IMR-90 (cell line): ENCODE measurements around the gene SYCE3. TPM values are rescaled to one million over a fixed set of nuclear protein-coding genes. Genes with fewer than 3 reads are reported as not detected.

Experiments used
- ATAC-seq: fragments of 200-7000 bp; cut with Tn5 transposase; 2 replicates; pipeline ENCODE4 v1.9.1; 2020; ENCODE audit warnings: low read depth, mild to moderate bottlenecking, moderate library complexity
- BruUV-seq: library from RNA; stranded (reverse); fragments of 400-500 nt; replicated peaks from 2 replicates; lab custom pipeline; 2021; lab: Mats Ljungman, UMichigan
- CTCF ChIA-PET: fragments of 300-600 bp; formaldehyde crosslinking; extraction: SDS; loops from one replicate; lab custom pipeline; 2021; ENCODE audit warnings: antibody characterized with exemption; lab: Yijun Ruan, JAX
- POLR2A ChIA-PET: fragments of 300-600 bp; sonication (Branson Sonifier 250); formaldehyde crosslinking; loops from one replicate; lab custom pipeline; 2022; ENCODE audit warnings: antibody characterized with exemption; ENCODE audit not compliant: unreplicated experiment; lab: Charles Lee
- DNase-seq: peaks from one replicate; pipeline ENCODE4 v3.0.0; 2013
- H2AFZ ChIP-seq: replicated peaks from 2 replicates; pipeline ENCODE3; 2013; ENCODE audit warnings: low read length, mild to moderate bottlenecking; ENCODE audit not compliant: poor library complexity
- H2AK5ac ChIP-seq: 2 replicates; pipeline ENCODE4 v1.6.1; 2013; ENCODE audit warnings: low read depth, low read length, inconsistent platforms
- H2AK9ac ChIP-seq: replicated peaks from 2 replicates; pipeline ENCODE3; 2013; ENCODE audit warnings: mild to moderate bottlenecking, low read depth, low read length, moderate library complexity; ENCODE audit not compliant: poor library complexity
- H2BK120ac ChIP-seq: 2 replicates; pipeline ENCODE4 v1.6.1; 2013; ENCODE audit warnings: low read depth, low read length, inconsistent platforms
- H2BK15ac ChIP-seq: 3 replicates; pipeline ENCODE4 v1.6.1; 2013; ENCODE audit warnings: low read depth, low read length, inconsistent platforms
- H2BK20ac ChIP-seq: 2 replicates; pipeline ENCODE4 v1.6.1; 2013; ENCODE audit warnings: low read depth, mild to moderate bottlenecking, inconsistent platforms, low read length, moderate library complexity
- H2BK5ac ChIP-seq: 2 replicates; pipeline ENCODE4 v1.6.1; 2013; ENCODE audit warnings: mild to moderate bottlenecking, low read depth, low read length, inconsistent platforms; ENCODE audit not compliant: poor library complexity, severe bottlenecking
- H3K14ac ChIP-seq: replicated peaks from 2 replicates; pipeline ENCODE4 v1.6.1; 2013; ENCODE audit warnings: low read depth, low read length, inconsistent platforms
- H3K18ac ChIP-seq: 2 replicates; pipeline ENCODE4 v1.6.1; 2013; ENCODE audit warnings: low read depth, low read length, control low read depth
- H3K23ac ChIP-seq: 2 replicates; pipeline ENCODE4 v1.6.1; 2013; ENCODE audit warnings: low read depth, low read length, inconsistent platforms
- H3K27ac ChIP-seq: 2 replicates; pipeline ENCODE4 v1.5.1; 2013; ENCODE audit warnings: mild to moderate bottlenecking, control low read depth, low read length; ENCODE audit not compliant: insufficient read depth
- H3K27me3 ChIP-seq: 2 replicates; pipeline ENCODE4 v1.6.1; 2013; ENCODE audit warnings: low read length; ENCODE audit not compliant: control insufficient read depth, insufficient read depth
- H3K36me3 ChIP-seq: 2 replicates; pipeline ENCODE4 v1.6.1; 2013; ENCODE audit warnings: low read length, mixed read lengths; ENCODE audit not compliant: control insufficient read depth, insufficient read depth
- H3K4ac ChIP-seq: 2 replicates; pipeline ENCODE4 v1.6.1; 2013; ENCODE audit warnings: low read depth, low read length, inconsistent platforms
- H3K4me1 ChIP-seq: 2 replicates; pipeline ENCODE4 v1.6.1; 2013; ENCODE audit warnings: low read length, mixed read lengths; ENCODE audit not compliant: control insufficient read depth, insufficient read depth
- H3K4me2 ChIP-seq: 2 replicates; pipeline ENCODE4 v1.6.1; 2013; ENCODE audit warnings: low read depth, mild to moderate bottlenecking, control low read depth, low read length, moderate library complexity
- H3K4me3 ChIP-seq: 2 replicates; pipeline ENCODE4 v1.5.1; 2013; ENCODE audit warnings: low read depth, mild to moderate bottlenecking, control low read depth, low read length, moderate library complexity; ENCODE audit not compliant: insufficient read depth
- H3K56ac ChIP-seq: 2 replicates; pipeline ENCODE4 v1.6.1; 2013; ENCODE audit warnings: low read length, inconsistent platforms; ENCODE audit not compliant: insufficient read depth; ENCODE audit errors: extremely low read depth
- H3K79me1 ChIP-seq, 2 experiments: 2 replicates each; pipeline ENCODE4 v1.6.1; 2013; ENCODE audit warnings: low read length in 2 of 2, inconsistent platforms in 1 of 2, low read depth in 1 of 2
- H3K9ac ChIP-seq: 2 replicates; pipeline ENCODE4 v1.6.1; 2013; ENCODE audit warnings: low read depth, low read length, control low read depth
- H3K9me1 ChIP-seq: 2 replicates; pipeline ENCODE4 v1.6.1; 2013; ENCODE audit warnings: low read length, inconsistent platforms; ENCODE audit not compliant: insufficient read depth
- H3K9me3 ChIP-seq: 2 replicates; pipeline ENCODE4 v1.6.1; 2013; ENCODE audit warnings: low read length; ENCODE audit not compliant: control insufficient read depth, insufficient read depth
- H4K20me1 ChIP-seq: 2 replicates; pipeline ENCODE4 v1.6.1; 2013; ENCODE audit warnings: low read length, inconsistent platforms; ENCODE audit not compliant: insufficient read depth
- H4K5ac ChIP-seq: 2 replicates; pipeline ENCODE4 v1.6.1; 2013; ENCODE audit warnings: mild to moderate bottlenecking, low read depth, low read length, control low read depth
- H4K8ac ChIP-seq, 2 experiments: 2 replicates each; pipeline ENCODE4 v1.6.1; 2013; ENCODE audit warnings: low read depth in 2 of 2, low read length in 2 of 2, control low read depth in 1 of 2, inconsistent platforms in 1 of 2
- H4K91ac ChIP-seq: 2 replicates; pipeline ENCODE4 v1.6.1; 2013; ENCODE audit warnings: low read depth, low read length, inconsistent platforms; ENCODE audit not compliant: insufficient read depth
- BHLHE40 ChIP-seq: fragments of 150-350 bp; IDR thresholded peaks from 2 replicates; pipeline ENCODE4 v1.6.1; 2016; ENCODE audit warnings: mild to moderate bottlenecking, low read depth, low read length
- CEBPB ChIP-seq: IDR thresholded peaks from 2 replicates; pipeline ENCODE4 v1.6.1; 2012; ENCODE audit warnings: low read depth, low read length, improper control_type of control experiment
- CHD1 ChIP-seq: IDR thresholded peaks from 2 replicates; pipeline ENCODE4 v1.6.1; 2012; ENCODE audit warnings: low read depth, low read length, improper control_type of control experiment
- CTCF ChIP-seq: conservative IDR thresholded peaks from 2 replicates; pipeline ENCODE4 v1.5.1; 2012; ENCODE audit warnings: mild to moderate bottlenecking, low read depth, low read length, improper control_type of control experiment
- ELK1 ChIP-seq: fragments of 150-350 bp; IDR thresholded peaks from 2 replicates; pipeline ENCODE4 v1.6.1; 2016; ENCODE audit warnings: low read depth, mild to moderate bottlenecking, low read length, moderate library complexity, borderline replicate concordance
- FOS ChIP-seq: fragments of 150-350 bp; IDR thresholded peaks from 2 replicates; pipeline ENCODE4 v1.6.1; 2016; ENCODE audit warnings: low read depth, low read length
- MAFK ChIP-seq: IDR thresholded peaks from 2 replicates; pipeline ENCODE4 v1.6.1; 2012; ENCODE audit warnings: low read depth, low read length, improper control_type of control experiment
- MAZ ChIP-seq: IDR thresholded peaks from 2 replicates; pipeline ENCODE4 v1.6.1; 2012; ENCODE audit warnings: low read depth, mild to moderate bottlenecking, low read length, improper control_type of control experiment, moderate library complexity, borderline replicate concordance
- MXI1 ChIP-seq: IDR thresholded peaks from 2 replicates; pipeline ENCODE4 v1.6.1; 2012; ENCODE audit warnings: low read depth, mild to moderate bottlenecking, low read length, moderate library complexity, borderline replicate concordance
- NFE2L2 ChIP-seq: fragments of 150-350 bp; IDR thresholded peaks from 2 replicates; pipeline ENCODE4 v1.6.1; 2016; ENCODE audit warnings: low read depth, mild to moderate bottlenecking, low read length
- POLR2A ChIP-seq: IDR thresholded peaks from 2 replicates; pipeline ENCODE4 v1.6.1; 2012; ENCODE audit warnings: mild to moderate bottlenecking, low read depth, low read length
- RAD21 ChIP-seq: IDR thresholded peaks from 2 replicates; pipeline ENCODE4 v1.6.1; 2012; ENCODE audit warnings: low read length, improper control_type of control experiment
- RCOR1 ChIP-seq: IDR thresholded peaks from 2 replicates; pipeline ENCODE4 v1.6.1; 2012; ENCODE audit warnings: mild to moderate bottlenecking, low read length, improper control_type of control experiment; ENCODE audit not compliant: insufficient replicate concordance
- RFX5 ChIP-seq: IDR thresholded peaks from 2 replicates; pipeline ENCODE4 v1.8.0; 2012; ENCODE audit warnings: low read depth, mild to moderate bottlenecking, low read length, moderate library complexity
- SMC3 ChIP-seq: fragments of 150-350 bp; IDR thresholded peaks from 2 replicates; pipeline ENCODE4 v1.6.1; 2016; ENCODE audit warnings: low read depth, mild to moderate bottlenecking, antibody characterized with exemption, low read length, moderate library complexity
- USF2 ChIP-seq: fragments of 150-350 bp; IDR thresholded peaks from 2 replicates; pipeline ENCODE4 v1.6.1; 2017; ENCODE audit warnings: mild to moderate bottlenecking, antibody characterized with exemption, low read length, low read depth
- WGBS, 2 experiments: methylation state at CpG; one replicate each; pipeline versions ENCODE4 v1.1.5 to v1.1.7; 2013; ENCODE audit warnings: missing lambda C conversion rate in 2 of 2; ENCODE audit not compliant: insufficient read length in 1 of 2; ENCODE audit errors: extremely low coverage in 2 of 2; 5-methylcytosine and 5-hydroxymethylcytosine counted together
- dilution Hi-C: fragments of 300-500 bp; cut with HindIII; formaldehyde crosslinking; loops from one replicate; pipeline ENCODE4 v1.14.3; 2018; ENCODE audit warnings: low sequenced_read_pairs; ENCODE audit not compliant: unreplicated experiment
- in situ Hi-C: fragments of 300-500 bp; cut with MboI; formaldehyde crosslinking; loops from 3 replicates; pipeline ENCODE4 v1.14.3; 2019; ENCODE audit warnings: low sequenced_read_pairs, inconsistent platforms, mixed read lengths
- intact Hi-C: fragments of 100-400 bp; cut with micrococcal nuclease; formaldehyde crosslinking; loops from 2 replicates; pipeline ENCODE4 v1.10.0; 2022
- polyA plus RNA-seq, 3 experiments: library from polyadenylated mRNA; depleted of rRNA; stranded (reverse); fragments of >200 nt; gene quantifications; 2 replicates each; pipeline ENCODE4 v1.2.3, GENCODE V29; 2012; ENCODE audit warnings: low replicate concordance in 1 of 3
- total RNA-seq: library from RNA; depleted of rRNA; stranded (reverse); fragments of >200 nt; gene quantifications from 2 replicates; pipeline ENCODE4 v1.2.3, GENCODE V29; 2012

SYCE3 gene
- total and polyA plus RNA-seq, 2 of the 4 experiments (the other 2 are of a cell fraction), result not detected

- no peaks in the 10 kb centered on the region for H3K27me3 ChIP-seq
- H2AK9ac ChIP-seq, result peak overlapping the region; percentile 99
- 0% methylated on average over 10 of the region's 33 CpGs; no CpG with 5 or more reads in 1 of the 2 experiments for WGBS, 2 experiments
- H2BK120ac ChIP-seq, result no peak overlapping the region
- H2AK5ac ChIP-seq, result 0 out of 2 replicates have a peak overlapping the region, but pooled peaks have one; percentile 35
- intact Hi-C loops, result loop anchor here (5.0 kb wide), 1 partner anchor 57 kb away; the partner anchor contains the start of gene CHKB
- H3K4me1 ChIP-seq, result peaks cover 13% of the 10 kb centered on the region
- 0 out of 2 replicates have a peak overlapping the region, but pooled peaks have one; percentile 92 for H3K14ac ChIP-seq
- H2AFZ ChIP-seq, result peak overlapping the region; percentile 96
- H4K8ac ChIP-seq, result peak overlapping the region; percentile 82 to 91; a peak in 2 of 4 replicates
- peaks cover 19% of the 10 kb centered on the region for H4K20me1 ChIP-seq
- no peak overlapping the region for H2BK15ac ChIP-seq
- in situ Hi-C loops, result loop anchor here (5.0 kb wide), 1 partner anchor 52 kb away; the partner anchor contains the start of gene CPT1B
- H2BK5ac ChIP-seq, result peak overlapping the region; percentile 85
- peak overlapping the region; percentile 89 for H3K9ac ChIP-seq
- no peak overlapping the region for H3K23ac ChIP-seq
- ChIA-PET POLR2A (interaction anchor here (0.6 to 0.7 kb wide), 3 partner anchors 18 to 53 kb away, joined by 3 to 4 read pairs (median 3); partner anchors contain the start of genes LMF2, NCAPH2 and SYCE3), CTCF (interaction anchor here (0.5 to 1.6 kb wide), 11 partner anchors 16 to 231 kb away, joined by 3 to 8 read pairs (median 4); partner anchors contain the start of genes CHKB, LMF2, NCAPH2 and SYCE3)
- H3K27ac ChIP-seq, result peak overlapping the region; percentile 96
- H3K4me2 ChIP-seq, result peak overlapping the region; percentile 77
- H2BK20ac ChIP-seq, result no peak overlapping the region
- TF ChIP-seq POLR2A (no peak), MXI1 (no peak), RCOR1 (no peak), CTCF (no peak), MAZ (no peak), NFE2L2 (no peak), RFX5 (no peak), SMC3 (no peak), FOS (no peak), ELK1 (no peak), CHD1 (no peak), MAFK (no peak), RAD21 (no peak), BHLHE40 (no peak), USF2 (no peak), CEBPB (no peak)
- BruUV-seq, result no TSS peak
- peaks cover 12% of the 10 kb centered on the region for H3K9me1 ChIP-seq
- H4K91ac ChIP-seq, result peak overlapping the region; percentile 56; the same call in 1 of the 2 replicates
- peak overlapping the region; percentile 94 for H3K4ac ChIP-seq
- peaks cover 11 to 46% of the 10 kb centered on the region in 2 experiments for H3K79me1 ChIP-seq
- H3K36me3 ChIP-seq, result peaks cover 24% of the 10 kb centered on the region
- dilution Hi-C loops, result no loop called here
- H3K56ac ChIP-seq, result no peak overlapping the region
- DNase-seq, result no peak
- H4K5ac ChIP-seq, result peak overlapping the region; percentile 66; the same call in 1 of the 2 replicates
- no peaks in the 10 kb centered on the region for H3K9me3 ChIP-seq
- H3K18ac ChIP-seq, result no peak overlapping the region
- peak overlapping the region; percentile 84 for H3K4me3 ChIP-seq
- ATAC-seq, result no peak
Observed at GRCh38 chr22:50525858-50526107, 36.9 kb downstream of the SYCE3 start.
